ENCODE measurements around the gene AMPD1. TPM values are rescaled to one million over a fixed set of nuclear protein-coding genes. Genes with fewer than 3 reads are reported as not detected.

The AMPD1 gene
- total RNA-seq, 1 experiment from 2014 or later, result 0.19 TPM

GRCh38 chr1:114723457-114723856, 28.1 kb upstream of the AMPD1 start:
- no peak overlapping the region for H3K27ac ChIP-seq (ENCODE audit: low read depth, low read length, poor library complexity, severe bottlenecking)
- ChIA-PET POLR2A (ENCODE audit: low non-redundant PET) (no interaction called here), CTCF (no interaction called here)
- H3K27me3 ChIP-seq (replicated peaks; ENCODE audit: insufficient read depth, low read depth, low read length, poor library complexity), result no peaks in the 10 kb centered on the region
- no peak for TF ChIP-seq EZH2 (IDR thresholded peaks at IDR 0.05; ENCODE audit: borderline replicate concordance, low read depth, low read length, poor library complexity, severe bottlenecking)
- TF ChIP-seq CTCF (conservative IDR thresholded peaks at IDR 0.05; ENCODE audit: low read depth, low read length), result no peak
- H3K9me3 ChIP-seq (ENCODE audit: low read depth, low read length, poor library complexity, severe bottlenecking), result no peaks in the 10 kb centered on the region
- DNase-seq (ENCODE audit: low spot score), result no peak
- H3K4me1 ChIP-seq (ENCODE audit: insufficient read depth, low read length, poor library complexity, severe bottlenecking), result no peaks in the 10 kb centered on the region
- H3K36me3 ChIP-seq (ENCODE audit: insufficient read depth, low read length, poor library complexity, severe bottlenecking), result peaks cover 100% of the 10 kb centered on the region
- H3K4me3 ChIP-seq (ENCODE audit: low read depth, low read length, poor library complexity, severe bottlenecking), result no peak overlapping the region
- intact Hi-C loops (cut with micrococcal nuclease; ENCODE audit: unreplicated experiment), result no loop called here
- no TSS peak for BruUV-seq (replicated peaks)

- Histone ChIP-seq H3K36me3 (ENCODE audit: insufficient read depth, low read length, poor library complexity, severe bottlenecking) (peaks cover 87% of the 10 kb centered on the region), H3K9me3 (ENCODE audit: low read depth, low read length, poor library complexity, severe bottlenecking) (no peaks in the 10 kb centered on the region), H3K27ac (ENCODE audit: low read depth, low read length, poor library complexity, severe bottlenecking) (no peak overlapping the region), H3K4me3 (ENCODE audit: low read depth, low read length, poor library complexity, severe bottlenecking) (no peak overlapping the region), H3K4me1 (ENCODE audit: insufficient read depth, low read length, poor library complexity, severe bottlenecking) (peaks cover 7% of the 10 kb centered on the region), H3K27me3 (replicated peaks; ENCODE audit: insufficient read depth, low read depth, low read length, poor library complexity) (no peaks in the 10 kb centered on the region)
- POLR2A ChIA-PET (ENCODE audit: low non-redundant PET), result no interaction called here
- DNase-seq (ENCODE audit: low spot score), result no peak
- CTCF ChIA-PET, result no interaction called here
- BruUV-seq (replicated peaks), result no TSS peak
- TF ChIP-seq EZH2 (IDR thresholded peaks at IDR 0.05; ENCODE audit: borderline replicate concordance, low read depth, low read length, poor library complexity, severe bottlenecking) (no peak), CTCF (conservative IDR thresholded peaks at IDR 0.05; ENCODE audit: low read depth, low read length) (no peak)
- intact Hi-C loops (cut with micrococcal nuclease; ENCODE audit: unreplicated experiment), result no loop called here
Observed at GRCh38 chr1:114720492-114720891, 25.1 kb upstream of the AMPD1 start.

GRCh38 chr1:114719424-114719787, 24.1 kb upstream of the AMPD1 start:
- ChIA-PET CTCF (no interaction called here), POLR2A (ENCODE audit: low non-redundant PET) (no interaction called here)
- Histone ChIP-seq H3K36me3 (ENCODE audit: insufficient read depth, low read length, poor library complexity, severe bottlenecking) (peaks cover 78% of the 10 kb centered on the region), H3K9me3 (ENCODE audit: low read depth, low read length, poor library complexity, severe bottlenecking) (no peaks in the 10 kb centered on the region), H3K4me1 (ENCODE audit: insufficient read depth, low read length, poor library complexity, severe bottlenecking) (peaks cover 7% of the 10 kb centered on the region), H3K4me3 (ENCODE audit: low read depth, low read length, poor library complexity, severe bottlenecking) (no peak overlapping the region), H3K27me3 (replicated peaks; ENCODE audit: insufficient read depth, low read depth, low read length, poor library complexity) (no peaks in the 10 kb centered on the region), H3K27ac (ENCODE audit: low read depth, low read length, poor library complexity, severe bottlenecking) (no peak overlapping the region)
- BruUV-seq (replicated peaks), result no TSS peak
- TF ChIP-seq CTCF (conservative IDR thresholded peaks at IDR 0.05; ENCODE audit: low read depth, low read length), result no peak
- no peak for TF ChIP-seq EZH2 (IDR thresholded peaks at IDR 0.05; ENCODE audit: borderline replicate concordance, low read depth, low read length, poor library complexity, severe bottlenecking)
- DNase-seq (ENCODE audit: low spot score), result no peak
- intact Hi-C loops (cut with micrococcal nuclease; ENCODE audit: unreplicated experiment), result loop anchor here (5.0 kb wide), 1 partner anchor 372 kb away; no protein-coding TSS in a partner anchor
